ENCODE data around the gene HOTAIR.

The HOTAIR gene

GRCh38 chr12:54020591-54021405 lies 46.0 kb upstream of the HOTAIR start:
- TF ChIP-seq CTCF (IDR thresholded peaks at IDR 0.05; ENCODE audit: low read depth, low read length), result no peak
- Histone ChIP-seq H3K27ac (peak overlapping the region; percentile 97), H3K4me3 (ENCODE audit: low read depth, low read length) (peak overlapping the region; percentile 73), H3K9me3 (ENCODE audit: severe bottlenecking) (no peaks in the 10 kb centered on the region), H3K27me3 (ENCODE audit: insufficient read depth, low read depth, severe bottlenecking) (no peaks in the 10 kb centered on the region), H3K36me3 (no peaks in the 10 kb centered on the region; the same call in 1 of the 2 replicates)
- DNase-seq, result peak; percentile 74

- TF ChIP-seq CTCF (IDR thresholded peaks at IDR 0.05; ENCODE audit: low read depth, low read length), result no peak
- Histone ChIP-seq H3K27ac (peak overlapping the region; percentile 97), H3K27me3 (ENCODE audit: insufficient read depth, low read depth, severe bottlenecking) (no peaks in the 10 kb centered on the region), H3K4me3 (ENCODE audit: low read depth, low read length) (peak overlapping the region; percentile 73), H3K9me3 (ENCODE audit: severe bottlenecking) (no peaks in the 10 kb centered on the region), H3K36me3 (no peaks in the 10 kb centered on the region; the same call in 1 of the 2 replicates)
- no peak for DNase-seq
Observed at GRCh38 chr12:54019924-54020590, 45.3 kb upstream of the HOTAIR start.

GRCh38 chr12:54019091-54019811 lies 44.5 kb upstream of the HOTAIR start:
- peak; percentile 64 for DNase-seq
- TF ChIP-seq CTCF (IDR thresholded peaks at IDR 0.05; ENCODE audit: low read depth, low read length), result no peak
- peak overlapping the region; percentile 97 for H3K27ac ChIP-seq
- H3K9me3 ChIP-seq (ENCODE audit: severe bottlenecking), result no peaks in the 10 kb centered on the region
- H3K4me3 ChIP-seq (ENCODE audit: low read depth, low read length), result peak overlapping the region; percentile 73
- no peaks in the 10 kb centered on the region for H3K27me3 ChIP-seq (ENCODE audit: insufficient read depth, low read depth, severe bottlenecking)
- no peaks in the 10 kb centered on the region; the same call in 1 of the 2 replicates for H3K36me3 ChIP-seq

GRCh38 chr12:54018468-54018984 lies 43.8 kb upstream of the HOTAIR start:
- Histone ChIP-seq H3K9me3 (ENCODE audit: severe bottlenecking) (no peaks in the 10 kb centered on the region), H3K36me3 (no peaks in the 10 kb centered on the region; the same call in 1 of the 2 replicates), H3K27me3 (ENCODE audit: insufficient read depth, low read depth, severe bottlenecking) (no peaks in the 10 kb centered on the region), H3K27ac (peak overlapping the region; percentile 97), H3K4me3 (ENCODE audit: low read depth, low read length) (peak overlapping the region; percentile 73)
- no peak for TF ChIP-seq CTCF (IDR thresholded peaks at IDR 0.05; ENCODE audit: low read depth, low read length)
- peak; percentile 85 for DNase-seq

- Histone ChIP-seq H3K27me3 (ENCODE audit: insufficient read depth, low read depth, severe bottlenecking) (no peaks in the 10 kb centered on the region), H3K27ac (peak overlapping the region; percentile 97), H3K9me3 (ENCODE audit: severe bottlenecking) (no peaks in the 10 kb centered on the region), H3K4me3 (ENCODE audit: low read depth, low read length) (peak overlapping the region; percentile 73), H3K36me3 (no peaks in the 10 kb centered on the region; the same call in 1 of the 2 replicates)
- no peak for TF ChIP-seq CTCF (IDR thresholded peaks at IDR 0.05; ENCODE audit: low read depth, low read length)
- DNase-seq, result peak; percentile 97
Observed at GRCh38 chr12:54017878-54018467, 43.2 kb upstream of the HOTAIR start.
